GM12878 (cell line): ENCODE results near the gene CCR3. TPM values are rescaled to one million over a fixed set of nuclear protein-coding genes. Genes with fewer than 3 reads are reported as not detected.

ENCODE experiments used
- ATAC-seq: fragments of 200-7000 bp; cut with Tn5 transposase; 3 replicates; pipeline ENCODE4 v1.9.1; 2020; ENCODE audit warnings: mild to moderate bottlenecking, moderate library complexity
- BruUV-seq: library from RNA; stranded (reverse); fragments of 400-500 nt; replicated peaks from 2 replicates; lab custom pipeline; 2021; lab: Mats Ljungman, UMichigan
- CTCF ChIA-PET: fragments of 300-600 bp; sonication (Branson Sonifier 250); formaldehyde crosslinking; extraction: SDS; loops from one replicate; lab custom pipeline; 2021; ENCODE audit warnings: inconsistent platforms; lab: Yijun Ruan, JAX
- POLR2A ChIA-PET: fragments of 350-600 bp; formaldehyde crosslinking; extraction: SDS; loops from one replicate; lab custom pipeline; 2021; ENCODE audit warnings: inconsistent platforms; lab: Charles Lee
- RAD21 ChIA-PET: fragments of 300-600 bp; sonication (Branson Sonifier 250); formaldehyde crosslinking; loops from one replicate; lab custom pipeline; 2023; ENCODE audit warnings: antibody characterized with exemption; ENCODE audit not compliant: unreplicated experiment; lab: Charles Lee
- SMC1A ChIA-PET: fragments of 300-600 bp; sonication (Branson Sonifier 250); formaldehyde crosslinking; loops from one replicate; lab custom pipeline; 2023; ENCODE audit not compliant: unreplicated experiment, uncharacterized antibody; lab: Charles Lee
- DNase-seq: peaks from one replicate; pipeline ENCODE4 v3.0.0-alpha.2; 2011; ENCODE audit warnings: low read depth, low spot score
- FAIRE-seq: peaks from 3 replicates; lab custom pipeline; 2011; peaks lifted over from hg19 to GRCh38; lab: Jason Lieb, UNC
- H2AFZ ChIP-seq: 2 replicates; pipeline ENCODE4 v1.6.0; 2011; ENCODE audit warnings: low read depth, low read length, control low read depth; ENCODE audit not compliant: control insufficient read depth
- H3K27ac ChIP-seq: 2 replicates; pipeline ENCODE4 v1.5.1; 2011; ENCODE audit warnings: control low read depth; ENCODE audit not compliant: control insufficient read depth, insufficient read depth
- H3K27me3 ChIP-seq, 2 experiments: replicated peaks in 1 of 2; 2 replicates each; pipeline versions ENCODE4 v1.6.0 to v1.6.1; 2011; ENCODE audit warnings: low read length in 1 of 2; ENCODE audit not compliant: control insufficient read depth in 2 of 2, insufficient read depth in 2 of 2
- H3K36me3 ChIP-seq, 2 experiments: 2 replicates each; pipeline ENCODE4 v1.5.1; 2011; ENCODE audit warnings: low read length in 1 of 2; ENCODE audit not compliant: control insufficient read depth in 2 of 2, insufficient read depth in 2 of 2
- H3K4me1 ChIP-seq: 2 replicates; pipeline ENCODE4 v1.6.1; 2011; ENCODE audit warnings: mild to moderate bottlenecking, low read length, moderate library complexity, mixed read lengths; ENCODE audit not compliant: control insufficient read depth, insufficient read depth
- H3K4me2 ChIP-seq: 2 replicates; pipeline ENCODE4 v1.6.0; 2011; ENCODE audit warnings: control low read depth; ENCODE audit not compliant: control insufficient read depth, insufficient read depth
- H3K4me3 ChIP-seq: fragments of 200-600 bp; sonication (generic); 2 replicates; pipeline ENCODE4 v1.5.1; 2016
- H3K79me2 ChIP-seq: 2 replicates; pipeline ENCODE4 v1.6.0; 2011; ENCODE audit warnings: low read length; ENCODE audit not compliant: control insufficient read depth, insufficient read depth
- H3K9ac ChIP-seq: 2 replicates; pipeline ENCODE4 v1.8.0; 2011; ENCODE audit warnings: low read length, control low read depth, mixed read lengths; ENCODE audit not compliant: control insufficient read depth, insufficient read depth
- H3K9me3 ChIP-seq: replicated peaks from 3 replicates; pipeline ENCODE4 v1.5.1; 2011; ENCODE audit warnings: mild to moderate bottlenecking, low read length; ENCODE audit not compliant: control insufficient read depth, insufficient read depth
- H4K20me1 ChIP-seq: 2 replicates; pipeline ENCODE4 v1.6.0; 2011; ENCODE audit not compliant: control insufficient read depth, insufficient read depth
- BMI1 ChIP-seq: fragments of 450-650 bp; IDR thresholded peaks from 2 replicates; pipeline ENCODE4 v1.6.1; 2016; ENCODE audit warnings: mild to moderate bottlenecking, moderate library complexity, borderline replicate concordance
- DPF2 ChIP-seq: fragments of 450-650 bp; IDR thresholded peaks from 2 replicates; pipeline ENCODE4 v1.6.1; 2017; ENCODE audit warnings: mild to moderate bottlenecking
- E2F8 ChIP-seq: fragments of 450-650 bp; IDR thresholded peaks from 2 replicates; pipeline ENCODE4 v1.6.1; 2018; ENCODE audit warnings: mild to moderate bottlenecking, low read depth, moderate library complexity; ENCODE audit not compliant: partially characterized antibody
- NR2C1 ChIP-seq: fragments of 450-650 bp; IDR thresholded peaks from 2 replicates; pipeline ENCODE4 v1.6.1; 2017; ENCODE audit warnings: antibody characterized with exemption, mild to moderate bottlenecking, moderate library complexity
- RELB ChIP-seq: fragments of 450-650 bp; IDR thresholded peaks from 2 replicates; pipeline ENCODE4 v1.6.1; 2017; ENCODE audit warnings: low read depth, mild to moderate bottlenecking, moderate library complexity
- REST ChIP-seq: IDR thresholded peaks from 2 replicates; pipeline ENCODE4 v1.6.1; 2012; ENCODE audit warnings: mild to moderate bottlenecking, low read depth, low read length
- USF2 ChIP-seq: IDR thresholded peaks from 2 replicates; pipeline ENCODE4 v1.6.1; 2011; ENCODE audit warnings: low read depth, low read length, improper control_type of control experiment, borderline replicate concordance
- WGBS: methylation state at CpG from one replicate; pipeline ENCODE4 v1.1.6; 2016; ENCODE audit warnings: low lambda C conversion rate; ENCODE audit not compliant: insufficient replicate concordance, insufficient coverage; ENCODE audit errors: missing lambda C conversion rate; 5-methylcytosine and 5-hydroxymethylcytosine counted together
- in situ Hi-C: fragments of 300-500 bp; cut with MboI; formaldehyde crosslinking; loops from 9 replicates; pipeline ENCODE4 v1.14.3; 2018; ENCODE audit warnings: mixed read lengths
- intact Hi-C: fragments of 100-400 bp; cut with micrococcal nuclease; formaldehyde crosslinking; loops from one replicate; pipeline ENCODE4 v1.14.2; 2022; ENCODE audit not compliant: unreplicated experiment
- polyA plus RNA-seq, 11 experiments: library from polyadenylated mRNA; depleted of rRNA in 4 of 11; unstranded in 6 of 11; stranded (reverse) in 5 of 11; fragments of >200 nt; fragmentation: Nextera tagmentation in 4 of 11; fragmentation: Illumina TruSeq in 1 of 11; extraction: Ambion mirVana in 4 of 11; extraction: Trizol in 1 of 11; gene quantifications; 1 replicate in 1 of 11; 2 replicates in 10 of 11; pipeline versions ENCODE4 v1.2.1 to v1.2.3, GENCODE V29; 2011 to 2016; ENCODE audit warnings: inconsistent platforms in 2 of 11, missing spikeins in 2 of 11, low read depth in 1 of 11
- total RNA-seq, 4 experiments: library from RNA; depleted of rRNA in 3 of 4; stranded (reverse); fragments of >200 nt in 3 of 4; fragmentation: Illumina TruSeq in 1 of 4; extraction: Trizol in 1 of 4; gene quantifications; 2 replicates each; pipeline versions ENCODE4 v1.2.1 to v1.2.3, GENCODE V29; 2013 to 2021
- TF ChIP-seq, protein P1 (sequence below): fragments of 450-650 bp; conservative IDR thresholded peaks from 2 replicates; pipeline ENCODE4 v1.6.1; 2017; ENCODE audit warnings: mild to moderate bottlenecking, moderate library complexity

Gene CCR3
- total and polyA plus RNA-seq, 10 of the 15 experiments (the other 5 are each of a cell fraction or from before 2014, with no cell fraction given) = 0.13 to 0.78 (median 0.41) TPM; not detected in 1

DNA sequence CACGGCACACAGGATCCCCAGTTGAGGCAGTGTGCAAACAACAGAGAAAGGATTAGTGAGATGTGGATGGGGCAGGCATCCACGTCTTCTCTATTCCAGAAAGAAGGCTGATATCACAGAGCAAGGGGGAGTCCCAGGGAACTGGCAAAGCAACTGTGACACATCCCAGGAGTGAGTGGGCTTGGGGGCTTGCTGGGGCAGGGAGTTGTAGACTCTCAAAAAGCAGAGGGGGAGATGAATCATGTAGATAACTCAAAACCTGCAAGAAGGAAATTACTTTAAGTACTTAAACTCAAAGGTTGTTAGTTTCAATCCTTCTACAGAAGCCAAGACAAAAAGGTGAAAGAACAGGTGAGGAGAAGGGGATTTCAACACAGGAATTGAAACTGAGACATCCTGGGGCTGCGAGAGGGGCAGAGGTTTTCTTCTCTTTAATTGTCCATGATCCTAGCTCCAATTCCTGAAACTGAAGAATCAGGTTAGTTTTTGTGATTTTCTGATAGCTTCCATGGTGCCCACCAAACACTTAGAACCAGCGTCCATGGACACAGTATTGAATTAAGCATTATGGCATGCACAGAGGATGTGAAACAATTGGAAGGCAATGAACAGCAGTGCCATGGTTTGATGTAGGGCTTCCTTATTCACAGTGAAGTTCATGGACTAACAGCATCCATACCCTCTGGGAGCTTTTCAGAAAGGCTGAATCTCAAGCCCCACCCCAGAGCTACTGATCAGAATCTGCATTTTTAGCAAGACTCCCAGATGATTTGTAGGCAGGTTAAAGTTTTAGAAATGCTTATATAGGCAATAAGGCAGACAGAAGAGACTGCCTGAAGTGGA lies 52.0 kb downstream of the CCR3 start (continued):
- TF ChIP-seq E2F8 = no peak

GRCh38 chr3:46296826-46297225 lies 54.6 kb downstream of the CCR3 start:
- H3K4me2 ChIP-seq = no peak overlapping the region
- H2AFZ ChIP-seq = no peak overlapping the region
- BruUV-seq = no TSS peak
- no peak overlapping the region for H3K4me3 ChIP-seq
- no peak for FAIRE-seq
- H3K9me3 ChIP-seq = no peaks in the 10 kb centered on the region
- H3K9ac ChIP-seq = no peak overlapping the region
- in situ Hi-C loops = no loop called here
- WGBS = 50% methylated on average over 1 of the region's 1 CpG
- H3K27me3 ChIP-seq = no peaks in the 10 kb centered on the region
- no peak for DNase-seq
- H3K36me3 ChIP-seq = no peaks in the 10 kb centered on the region
- H3K4me1 ChIP-seq = peaks cover 71% of the 10 kb centered on the region
- intact Hi-C loops = loop anchor here (5.0 kb wide), 1 partner anchor 205 kb away; no protein-coding TSS in a partner anchor
- no peak for ATAC-seq
- H3K27ac ChIP-seq = no peak overlapping the region
- H3K79me2 ChIP-seq = no peaks in the 10 kb centered on the region
- POLR2A ChIA-PET = no interaction called here
- RAD21 ChIA-PET = interaction anchor here (0.8 to 5.7 kb wide), 2 partner anchors 55 to 73 kb away, joined by 3 to 65 read pairs; partner anchors contain the start of genes CCR3 and CCR5
- H4K20me1 ChIP-seq = no peaks in the 10 kb centered on the region
- SMC1A ChIA-PET = interaction anchor here (5.9 kb wide), 1 partner anchor 73 kb away, joined by 91 read pairs; the partner anchor contains the start of gene CCR5
- CTCF ChIA-PET = interaction anchor here (0.7 to 6.2 kb wide), 5 partner anchors 9 to 82 kb away, joined by 3 to 75 read pairs (median 4); partner anchors contain the start of gene CCR5
- TF ChIP-seq USF2 (no peak), BMI1 (no peak), REST (no peak), RELB (no peak), NR2C1 (no peak), DPF2 (no peak)
- TF ChIP-seq, protein P1, sequence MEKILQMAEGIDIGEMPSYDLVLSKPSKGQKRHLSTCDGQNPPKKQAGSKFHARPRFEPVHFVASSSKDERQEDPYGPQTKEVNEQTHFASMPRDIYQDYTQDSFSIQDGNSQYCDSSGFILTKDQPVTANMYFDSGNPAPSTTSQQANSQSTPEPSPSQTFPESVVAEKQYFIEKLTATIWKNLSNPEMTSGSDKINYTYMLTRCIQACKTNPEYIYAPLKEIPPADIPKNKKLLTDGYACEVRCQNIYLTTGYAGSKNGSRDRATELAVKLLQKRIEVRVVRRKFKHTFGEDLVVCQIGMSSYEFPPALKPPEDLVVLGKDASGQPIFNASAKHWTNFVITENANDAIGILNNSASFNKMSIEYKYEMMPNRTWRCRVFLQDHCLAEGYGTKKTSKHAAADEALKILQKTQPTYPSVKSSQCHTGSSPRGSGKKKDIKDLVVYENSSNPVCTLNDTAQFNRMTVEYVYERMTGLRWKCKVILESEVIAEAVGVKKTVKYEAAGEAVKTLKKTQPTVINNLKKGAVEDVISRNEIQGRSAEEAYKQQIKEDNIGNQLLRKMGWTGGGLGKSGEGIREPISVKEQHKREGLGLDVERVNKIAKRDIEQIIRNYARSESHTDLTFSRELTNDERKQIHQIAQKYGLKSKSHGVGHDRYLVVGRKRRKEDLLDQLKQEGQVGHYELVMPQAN = no peak
